PC-9 (cell line): ENCODE data around the gene LRRC56. TPM values are rescaled to one million over a fixed set of nuclear protein-coding genes. Genes with fewer than 3 reads are reported as not detected.

ENCODE experiments used
- BruUV-seq: library from RNA; stranded (reverse); fragments of 400-500 nt; replicated peaks from 2 replicates; lab custom pipeline; 2021; lab: Mats Ljungman, UMichigan
- CTCF ChIA-PET: fragments of 300-600 bp; sonication (Branson Sonifier 250); formaldehyde crosslinking; loops from one replicate; lab custom pipeline; 2022; ENCODE audit warnings: antibody characterized with exemption; lab: Charles Lee
- POLR2A ChIA-PET: fragments of 300-600 bp; sonication (Branson Sonifier 250); formaldehyde crosslinking; loops from one replicate; lab custom pipeline; 2022; ENCODE audit warnings: antibody characterized with exemption; ENCODE audit not compliant: unreplicated experiment; lab: Charles Lee
- DNase-seq, 2 experiments: peaks; one replicate each; pipeline versions ENCODE4 v3.0.0 to v3.0.0-alpha.2; 2015 to 2022; ENCODE audit warnings: mixed read lengths in 1 of 2
- H2AFZ ChIP-seq: fragments of 200-600 bp; sonication (generic); 2 replicates; pipeline ENCODE4 v1.8.1; 2017; ENCODE audit warnings: antibody characterized with exemption
- H3F3A ChIP-seq: fragments of 200-600 bp; sonication (generic); 2 replicates; pipeline ENCODE4 v1.8.1; 2017; ENCODE audit warnings: antibody characterized with exemption, mild to moderate bottlenecking, low read depth; ENCODE audit not compliant: insufficient read depth
- H3K27ac ChIP-seq: fragments of 200-600 bp; sonication (generic); 2 replicates; pipeline ENCODE4 v1.6.1; 2016; ENCODE audit warnings: mixed run types
- H3K27me3 ChIP-seq: fragments of 200-600 bp; sonication (generic); 2 replicates; pipeline ENCODE4 v1.6.1; 2016; ENCODE audit warnings: low read depth, mixed run types; ENCODE audit not compliant: insufficient read depth
- H3K36me3 ChIP-seq: fragments of 200-600 bp; sonication (generic); 2 replicates; pipeline ENCODE4 v1.6.1; 2016; ENCODE audit warnings: low read depth, mixed run types
- H3K4me1 ChIP-seq: fragments of 200-600 bp; sonication (generic); replicated peaks from 2 replicates; pipeline ENCODE4 v1.6.1; 2016; ENCODE audit warnings: mixed run types; ENCODE audit not compliant: insufficient read depth
- H3K4me2 ChIP-seq: fragments of 200-600 bp; sonication (generic); 2 replicates; pipeline ENCODE4 v1.6.1; 2017; ENCODE audit warnings: mixed run types
- H3K4me3 ChIP-seq: fragments of 200-600 bp; sonication (generic); 2 replicates; pipeline ENCODE4 v1.6.1; 2016; ENCODE audit warnings: mixed run types
- H3K79me2 ChIP-seq: fragments of 200-600 bp; sonication (generic); 2 replicates; pipeline ENCODE4 v1.6.1; 2017; ENCODE audit warnings: low read depth, mixed run types
- H3K9me2 ChIP-seq: fragments of 200-600 bp; sonication (generic); 2 replicates; pipeline ENCODE4 v1.8.1; 2017; ENCODE audit warnings: mild to moderate bottlenecking; ENCODE audit not compliant: insufficient read depth
- H3K9me3 ChIP-seq: fragments of 200-600 bp; sonication (generic); 2 replicates; pipeline ENCODE4 v1.8.1; 2016; ENCODE audit warnings: low read depth; ENCODE audit not compliant: insufficient read depth
- H4K20me1 ChIP-seq: fragments of 200-600 bp; sonication (generic); 2 replicates; pipeline ENCODE4 v1.8.1; 2017; ENCODE audit not compliant: insufficient read depth
- CTCF ChIP-seq: fragments of 200-600 bp; sonication (generic); conservative IDR thresholded peaks from 2 replicates; pipeline ENCODE4 v1.6.1; 2017; ENCODE audit warnings: mixed run types, antibody characterized with exemption, mild to moderate bottlenecking, moderate library complexity
- EZH2 ChIP-seq: fragments of 200-600 bp; sonication (generic); IDR thresholded peaks from 2 replicates; pipeline ENCODE4 v1.8.0; 2017; ENCODE audit warnings: antibody characterized with exemption, low read depth
- intact Hi-C: fragments of 100-400 bp; cut with micrococcal nuclease; formaldehyde crosslinking; loops from one replicate; pipeline ENCODE4 v1.10.0; 2022; ENCODE audit not compliant: unreplicated experiment
- total RNA-seq: library from RNA; stranded (reverse); gene quantifications from 2 replicates; pipeline ENCODE4 v1.2.3, GENCODE V29; 2021

Gene LRRC56
- total RNA-seq, 1 experiment from 2014 or later, result 5.0 TPM

- Histone ChIP-seq H3K27ac (no peak overlapping the region), H3K9me2 (no peaks in the 10 kb centered on the region), H3K79me2 (peaks cover 53% of the 10 kb centered on the region), H3K36me3 (no peaks in the 10 kb centered on the region; the same call in 1 of the 2 replicates), H3F3A (no peaks in the 10 kb centered on the region), H3K9me3 (no peaks in the 10 kb centered on the region), H4K20me1 (peaks cover 47% of the 10 kb centered on the region), H3K4me2 (no peak overlapping the region), H2AFZ (no peak overlapping the region), H3K4me1 (peaks cover 16% of the 10 kb centered on the region), H3K4me3 (no peak overlapping the region), H3K27me3 (no peaks in the 10 kb centered on the region)
- BruUV-seq, result no TSS peak
- ChIA-PET POLR2A (no interaction called here), CTCF (no interaction called here)
- intact Hi-C loops, result no loop called here
- TF ChIP-seq EZH2 (no peak), CTCF (no peak)
- DNase-seq, result no peak
Observed at GRCh38 chr11:581342-581741, 44.0 kb downstream of the LRRC56 start.

DNA sequence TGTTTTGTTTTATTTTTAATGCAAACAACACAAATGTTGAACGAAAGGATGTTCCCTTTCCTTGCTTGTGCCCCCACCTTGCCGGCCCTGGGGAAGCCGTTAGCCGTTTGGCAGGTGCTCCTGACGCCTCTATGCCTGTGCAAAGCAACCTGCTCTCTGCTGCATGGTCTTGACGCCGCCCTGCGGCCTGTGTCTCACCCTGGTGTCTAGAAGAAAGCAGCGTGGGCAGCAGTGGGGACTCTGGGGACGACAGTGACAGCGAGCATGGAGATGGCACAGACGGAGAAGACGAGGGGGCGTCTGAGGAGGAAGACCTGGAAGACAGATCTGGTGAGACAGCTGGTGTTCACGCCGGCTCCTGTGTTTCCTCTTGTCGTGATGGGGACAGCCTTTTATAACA is 44.4 kb downstream of the LRRC56 start:
- TF ChIP-seq EZH2 (no peak), CTCF (no peak)
- peaks cover 52% of the 10 kb centered on the region for H3K79me2 ChIP-seq
- no TSS peak for BruUV-seq
- no peak for DNase-seq
- CTCF ChIA-PET, result no interaction called here
- no peaks in the 10 kb centered on the region for H3K27me3 ChIP-seq
- intact Hi-C loops, result no loop called here
- H3K9me3 ChIP-seq, result no peaks in the 10 kb centered on the region
- H2AFZ ChIP-seq, result no peak overlapping the region
- peaks cover 16% of the 10 kb centered on the region for H3K4me1 ChIP-seq
- no peaks in the 10 kb centered on the region for H3F3A ChIP-seq
- H3K9me2 ChIP-seq, result no peaks in the 10 kb centered on the region
- POLR2A ChIA-PET, result no interaction called here
- H3K4me2 ChIP-seq, result no peak overlapping the region
- H3K27ac ChIP-seq, result no peak overlapping the region
- no peak overlapping the region for H3K4me3 ChIP-seq
- peaks cover 47% of the 10 kb centered on the region for H4K20me1 ChIP-seq
- no peaks in the 10 kb centered on the region; the same call in 1 of the 2 replicates for H3K36me3 ChIP-seq

DNA sequence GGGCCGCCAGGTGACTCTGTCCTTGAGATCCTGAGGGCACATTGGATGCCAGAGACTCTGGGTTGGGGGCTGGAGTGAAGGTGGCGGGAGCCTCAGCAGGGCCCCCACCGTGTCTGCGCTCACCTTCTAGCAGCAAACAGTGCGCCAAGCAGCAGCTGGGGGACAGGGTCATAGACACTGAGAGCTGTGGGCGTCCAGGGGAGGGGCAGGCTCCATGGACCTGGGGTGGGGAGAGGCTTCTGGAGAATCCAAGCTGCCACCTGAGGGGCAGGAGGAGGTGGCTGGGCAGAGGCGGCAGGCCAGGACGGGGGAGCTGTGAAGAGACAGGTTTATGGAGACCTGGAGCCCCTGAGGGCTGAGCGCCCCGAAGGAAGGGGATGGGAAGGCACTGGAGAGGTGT is 47.0 kb downstream of the LRRC56 start:
- intact Hi-C loops, result no loop called here

More for the DNA sequence above, 47.0 kb downstream of the LRRC56 start:
- H3K4me2 ChIP-seq, result no peak overlapping the region
- TF ChIP-seq CTCF (no peak), EZH2 (no peak)
- no TSS peak for BruUV-seq
- no peak for DNase-seq
- no peak overlapping the region for H2AFZ ChIP-seq
- no peak overlapping the region for H3K4me3 ChIP-seq
- ChIA-PET POLR2A (no interaction called here), CTCF (no interaction called here)
- H3K27me3 ChIP-seq, result no peaks in the 10 kb centered on the region
- H3K9me2 ChIP-seq, result no peaks in the 10 kb centered on the region
- H3F3A ChIP-seq, result no peaks in the 10 kb centered on the region; the same call in 1 of the 2 replicates
- H3K9me3 ChIP-seq, result no peaks in the 10 kb centered on the region
- peaks cover 27% of the 10 kb centered on the region for H3K79me2 ChIP-seq
- H3K4me1 ChIP-seq, result no peaks in the 10 kb centered on the region
- H4K20me1 ChIP-seq, result peaks cover 24% of the 10 kb centered on the region
- H3K27ac ChIP-seq, result no peak overlapping the region
- H3K36me3 ChIP-seq, result no peaks in the 10 kb centered on the region
